ENCODE data around the gene CCDC106.

Gene CCDC106

DNA sequence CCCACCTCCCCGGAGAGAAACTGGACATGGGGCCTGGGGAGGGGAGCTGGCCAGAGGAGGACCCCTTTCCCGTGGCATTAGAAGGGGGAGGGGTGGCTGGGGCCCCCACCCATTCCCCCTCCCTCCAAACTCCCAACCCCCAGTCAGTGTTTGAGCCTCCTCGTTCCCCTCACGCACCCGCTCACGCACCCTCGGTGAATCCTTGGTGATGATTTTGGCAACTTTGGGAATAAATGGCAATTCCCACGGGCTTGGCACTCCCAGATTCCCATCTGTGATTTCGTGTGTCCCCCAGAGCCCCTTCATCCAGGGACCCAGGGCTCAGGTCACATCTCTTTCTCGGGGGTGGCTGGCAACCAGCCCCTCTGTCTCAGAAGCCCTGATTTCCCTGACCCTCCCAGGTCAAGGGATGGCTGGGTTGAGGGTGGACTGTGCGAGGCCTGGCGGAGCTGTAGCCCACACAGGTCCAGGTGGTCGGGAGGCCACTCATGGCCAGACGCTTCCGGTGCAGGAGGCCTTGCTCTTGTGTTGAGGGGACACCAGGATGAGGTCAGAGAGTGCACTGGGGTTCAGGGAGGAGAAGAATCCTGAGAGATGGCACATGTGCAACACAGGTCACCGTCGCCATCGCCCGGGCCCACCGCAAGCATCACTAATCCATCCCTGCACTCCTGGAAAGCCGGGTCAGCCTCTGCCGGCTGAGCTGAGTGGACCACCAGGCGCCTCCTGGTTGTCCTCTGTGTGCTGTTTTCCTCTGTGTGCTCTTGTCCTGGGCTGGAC is 47.7 kb downstream of the CCDC106 start:
- peaks cover 83% of the 10 kb centered on the region for H3K36me3 ChIP-seq (ENCODE audit: insufficient read depth, low read length)
- H3K79me2 ChIP-seq (ENCODE audit: insufficient read depth, low read length): no peaks in the 10 kb centered on the region
- TF ChIP-seq EZH2 (IDR thresholded peaks at IDR 0.05; ENCODE audit: borderline replicate concordance, low read length): no peak
- TF ChIP-seq, protein P1, sequence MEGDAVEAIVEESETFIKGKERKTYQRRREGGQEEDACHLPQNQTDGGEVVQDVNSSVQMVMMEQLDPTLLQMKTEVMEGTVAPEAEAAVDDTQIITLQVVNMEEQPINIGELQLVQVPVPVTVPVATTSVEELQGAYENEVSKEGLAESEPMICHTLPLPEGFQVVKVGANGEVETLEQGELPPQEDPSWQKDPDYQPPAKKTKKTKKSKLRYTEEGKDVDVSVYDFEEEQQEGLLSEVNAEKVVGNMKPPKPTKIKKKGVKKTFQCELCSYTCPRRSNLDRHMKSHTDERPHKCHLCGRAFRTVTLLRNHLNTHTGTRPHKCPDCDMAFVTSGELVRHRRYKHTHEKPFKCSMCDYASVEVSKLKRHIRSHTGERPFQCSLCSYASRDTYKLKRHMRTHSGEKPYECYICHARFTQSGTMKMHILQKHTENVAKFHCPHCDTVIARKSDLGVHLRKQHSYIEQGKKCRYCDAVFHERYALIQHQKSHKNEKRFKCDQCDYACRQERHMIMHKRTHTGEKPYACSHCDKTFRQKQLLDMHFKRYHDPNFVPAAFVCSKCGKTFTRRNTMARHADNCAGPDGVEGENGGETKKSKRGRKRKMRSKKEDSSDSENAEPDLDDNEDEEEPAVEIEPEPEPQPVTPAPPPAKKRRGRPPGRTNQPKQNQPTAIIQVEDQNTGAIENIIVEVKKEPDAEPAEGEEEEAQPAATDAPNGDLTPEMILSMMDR (IDR thresholded peaks at IDR 0.05; ENCODE audit: low read length): no peak
- H3K4me1 ChIP-seq (ENCODE audit: insufficient read depth, low read length, severe bottlenecking): no peaks in the 10 kb centered on the region
- H3K9me2 ChIP-seq (ENCODE audit: low read depth, low read length): no peaks in the 10 kb centered on the region
- no peak overlapping the region for H3K4me3 ChIP-seq (ENCODE audit: low read depth, low read length, poor library complexity, severe bottlenecking)
- H3F3A ChIP-seq (ENCODE audit: insufficient read depth, low read length): no peaks in the 10 kb centered on the region
- no peak overlapping the region for H3K4me2 ChIP-seq (ENCODE audit: low read length)
- H4K20me1 ChIP-seq (ENCODE audit: insufficient read depth, low read length): no peaks in the 10 kb centered on the region
- H3K9me3 ChIP-seq (ENCODE audit: low read length): no peaks in the 10 kb centered on the region
- H2AFZ ChIP-seq (ENCODE audit: low read length): no peak overlapping the region
- H3K27ac ChIP-seq (ENCODE audit: low read depth, low read length, poor library complexity, severe bottlenecking): no peak overlapping the region
- no peaks in the 10 kb centered on the region for H3K27me3 ChIP-seq (ENCODE audit: insufficient read depth, low read length)
- H3K9ac ChIP-seq (ENCODE audit: low read length): no peak overlapping the region

DNA sequence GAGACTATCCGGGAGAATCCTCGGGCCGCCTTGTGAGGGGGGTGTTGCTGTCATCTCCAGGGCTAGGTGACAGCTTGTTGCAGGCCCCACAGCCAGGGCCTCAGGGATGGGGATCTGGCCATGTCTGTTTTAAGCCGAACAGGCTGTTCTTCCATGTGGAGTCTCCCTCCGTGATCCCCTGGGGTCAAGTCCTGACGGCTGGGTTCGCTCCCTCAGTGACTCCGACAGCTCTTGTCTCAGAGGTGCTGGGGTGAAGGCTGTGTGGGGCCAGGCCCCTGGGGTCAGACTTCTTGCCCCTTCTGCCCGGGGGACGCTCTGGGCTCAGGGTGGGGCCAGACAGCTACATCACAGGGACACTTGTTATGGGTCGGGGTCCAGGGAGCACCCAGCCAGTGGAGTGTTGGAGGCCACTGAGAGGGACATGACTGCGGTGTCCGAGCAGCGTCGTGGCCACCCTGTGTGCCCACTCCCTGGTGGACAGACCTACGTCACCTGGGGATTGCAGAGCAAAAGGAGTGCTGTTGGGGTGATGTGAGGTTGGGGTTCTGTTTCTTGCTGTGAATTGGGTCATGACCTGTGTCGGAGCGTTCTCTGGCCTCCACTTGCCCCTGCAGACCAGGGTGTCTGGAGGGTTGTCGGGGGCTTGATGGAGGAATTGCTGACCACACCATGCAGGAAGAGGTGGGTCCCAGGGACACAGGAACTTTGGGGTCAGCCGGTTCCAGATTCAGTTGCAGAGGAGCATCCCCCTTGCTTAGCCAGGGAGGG is 48.5 kb downstream of the CCDC106 start:
- Histone ChIP-seq H3K9ac (ENCODE audit: low read length) (no peak overlapping the region), H3K4me1 (ENCODE audit: insufficient read depth, low read length, severe bottlenecking) (no peaks in the 10 kb centered on the region), H3K4me3 (ENCODE audit: low read depth, low read length, poor library complexity, severe bottlenecking) (no peak overlapping the region), H3K9me3 (ENCODE audit: low read length) (no peaks in the 10 kb centered on the region), H3K27me3 (ENCODE audit: insufficient read depth, low read length) (no peaks in the 10 kb centered on the region), H2AFZ (ENCODE audit: low read length) (no peak overlapping the region), H4K20me1 (ENCODE audit: insufficient read depth, low read length) (no peaks in the 10 kb centered on the region), H3K27ac (ENCODE audit: low read depth, low read length, poor library complexity, severe bottlenecking) (no peak overlapping the region), H3K9me2 (ENCODE audit: low read depth, low read length) (no peaks in the 10 kb centered on the region), H3K4me2 (ENCODE audit: low read length) (no peak overlapping the region), H3K79me2 (ENCODE audit: insufficient read depth, low read length) (no peaks in the 10 kb centered on the region), H3K36me3 (ENCODE audit: insufficient read depth, low read length) (peaks cover 77% of the 10 kb centered on the region), H3F3A (ENCODE audit: insufficient read depth, low read length) (no peaks in the 10 kb centered on the region)
- TF ChIP-seq, protein P1 (IDR thresholded peaks at IDR 0.05; ENCODE audit: low read length): no peak
- TF ChIP-seq EZH2 (IDR thresholded peaks at IDR 0.05; ENCODE audit: borderline replicate concordance, low read length): no peak

DNA sequence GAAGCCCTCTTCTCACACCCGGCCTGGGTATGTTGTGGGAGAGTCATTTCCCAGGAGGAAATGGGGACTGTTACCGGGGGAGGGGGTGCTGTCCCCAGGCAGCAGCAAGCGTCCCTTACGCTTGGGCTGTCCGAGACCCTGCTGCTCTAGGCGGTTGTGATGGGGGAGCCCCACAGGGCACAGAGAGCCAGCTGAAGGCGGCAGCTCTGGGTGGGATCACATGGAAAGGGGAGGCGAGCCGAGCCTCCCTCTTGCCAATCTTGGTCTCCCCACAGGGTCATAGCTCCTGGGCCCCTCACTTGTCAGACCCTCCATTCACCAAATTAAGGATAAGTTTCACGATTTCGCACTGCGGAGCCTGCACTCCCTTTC is 49.0 kb downstream of the CCDC106 start:
- Histone ChIP-seq H3K4me2 (ENCODE audit: low read length) (no peak overlapping the region), H3K9me3 (ENCODE audit: low read length) (no peaks in the 10 kb centered on the region), H3K4me1 (ENCODE audit: insufficient read depth, low read length, severe bottlenecking) (no peaks in the 10 kb centered on the region), H3K79me2 (ENCODE audit: insufficient read depth, low read length) (no peaks in the 10 kb centered on the region), H3K9me2 (ENCODE audit: low read depth, low read length) (no peaks in the 10 kb centered on the region), H3F3A (ENCODE audit: insufficient read depth, low read length) (no peaks in the 10 kb centered on the region), H3K27me3 (ENCODE audit: insufficient read depth, low read length) (no peaks in the 10 kb centered on the region), H3K9ac (ENCODE audit: low read length) (no peak overlapping the region), H3K4me3 (ENCODE audit: low read depth, low read length, poor library complexity, severe bottlenecking) (no peak overlapping the region), H3K27ac (ENCODE audit: low read depth, low read length, poor library complexity, severe bottlenecking) (no peak overlapping the region), H4K20me1 (ENCODE audit: insufficient read depth, low read length) (no peaks in the 10 kb centered on the region), H2AFZ (ENCODE audit: low read length) (no peak overlapping the region), H3K36me3 (ENCODE audit: insufficient read depth, low read length) (peaks cover 71% of the 10 kb centered on the region)
- TF ChIP-seq, protein P1 (IDR thresholded peaks at IDR 0.05; ENCODE audit: low read length): no peak
- no peak for TF ChIP-seq EZH2 (IDR thresholded peaks at IDR 0.05; ENCODE audit: borderline replicate concordance, low read length)
